ENCODE results near the gene LRRC18.

Gene LRRC18

DNA sequence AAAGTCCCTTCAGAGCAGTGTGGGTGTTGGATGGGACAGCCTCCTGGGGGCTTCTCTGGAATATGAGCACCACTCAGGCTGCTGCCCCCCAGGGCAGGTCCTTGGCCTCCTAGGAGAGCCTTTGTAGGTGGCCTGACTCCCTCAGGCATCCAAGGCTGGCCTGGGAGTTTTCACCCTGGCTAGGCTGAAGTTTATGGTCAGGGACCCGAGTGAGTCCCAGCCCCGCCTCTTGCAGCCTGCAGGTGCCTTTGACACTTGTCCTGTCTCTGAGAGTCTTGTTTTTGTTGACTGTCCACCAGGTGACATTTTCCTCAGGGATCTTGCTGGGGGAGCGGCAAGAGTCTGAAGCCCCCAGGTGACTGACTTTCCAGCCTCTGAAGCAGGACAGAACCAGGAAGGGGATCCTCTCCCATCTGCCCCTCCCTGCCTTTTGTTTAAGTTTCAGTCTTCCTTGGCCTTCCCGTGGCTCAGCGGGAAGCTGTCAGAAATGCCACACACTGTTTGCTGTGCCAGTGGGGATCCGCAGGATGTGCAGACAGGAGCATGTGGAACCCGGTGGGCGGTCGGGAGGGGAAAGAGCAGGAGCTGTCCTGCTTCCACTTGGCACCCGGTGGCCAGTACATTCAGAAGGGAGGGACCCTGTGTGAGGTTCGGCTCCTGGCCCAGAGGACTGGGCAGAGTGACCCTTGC lies 59.5 kb downstream of the LRRC18 start:
- DNase-seq (ENCODE audit: low read depth) = no peak

DNA sequence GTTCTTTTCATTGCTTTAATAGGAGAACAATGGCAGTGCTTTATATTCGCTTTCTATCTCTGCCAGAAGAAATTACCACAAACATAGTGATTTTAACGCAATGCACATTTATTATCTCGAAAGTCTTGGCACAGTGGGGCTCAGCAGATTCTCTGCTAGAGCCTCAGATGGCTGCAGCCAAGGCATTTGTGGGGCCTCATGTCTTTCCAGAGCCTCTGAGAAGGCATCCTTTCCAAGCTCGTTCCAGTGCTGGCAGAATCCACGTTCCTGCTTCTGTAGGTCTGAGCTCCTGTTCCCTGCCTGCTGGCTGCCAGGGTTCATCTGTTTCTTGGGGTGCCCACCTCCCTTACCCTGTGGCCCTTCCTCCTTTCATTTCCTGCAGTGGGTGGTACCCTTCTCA lies 60.2 kb downstream of the LRRC18 start:
- DNase-seq (ENCODE audit: low read depth) = no peak

DNA sequence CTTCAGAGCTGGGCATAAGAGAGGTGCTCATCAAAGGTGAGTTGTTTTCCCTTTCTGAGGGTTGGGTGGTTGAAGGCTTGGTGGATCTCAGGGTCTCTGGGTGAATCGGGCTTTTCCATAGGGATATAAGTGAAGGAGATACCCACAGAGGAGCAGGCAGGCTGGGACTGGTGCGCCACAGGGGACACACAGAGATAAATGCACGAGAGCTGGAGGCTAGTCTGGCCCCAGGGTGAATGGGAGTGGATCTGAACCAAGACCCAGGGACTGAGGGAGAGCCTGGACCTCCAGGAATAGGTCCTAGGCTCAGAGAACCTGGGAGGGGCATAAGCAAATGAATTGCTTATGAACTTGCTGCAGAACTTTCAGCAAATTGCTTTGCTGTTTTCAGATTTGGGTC lies 61.5 kb downstream of the LRRC18 start:
- DNase-seq (ENCODE audit: low read depth) = no peak

DNA sequence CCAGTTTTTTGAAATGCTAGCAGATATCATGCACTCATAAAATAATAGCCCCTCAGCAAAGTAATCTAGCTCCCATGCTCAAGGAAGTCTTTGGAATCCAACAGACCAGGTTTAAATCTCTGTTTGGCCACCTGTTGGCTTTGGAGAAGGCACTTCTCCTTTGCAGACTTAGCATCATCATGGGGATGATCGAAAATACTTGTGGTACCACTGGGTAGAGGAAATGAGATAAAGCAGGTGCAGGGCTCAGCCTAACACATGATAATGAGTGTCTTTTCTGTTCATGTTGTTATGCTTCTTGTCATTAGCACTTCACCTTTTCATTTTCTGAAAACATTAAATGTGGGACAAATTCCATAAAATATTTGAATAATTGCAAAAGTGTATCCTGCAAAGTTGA lies 67.4 kb downstream of the LRRC18 start:
- no peak for DNase-seq (ENCODE audit: low read depth)

Measured in stimulated activated CD8-positive, alpha-beta memory T cell treated with anti-CD3 and anti-CD28 coated beads, Interleukin-15, amount 100 ng/mL, for 1 hour (primary cell).